Activated naive CD8-positive, alpha-beta T cell treated with anti-CD3 and anti-CD28 coated beads for 36 hours (primary cell): ENCODE data around the gene NDUFB3. TPM values are rescaled to one million over a fixed set of nuclear protein-coding genes. Genes with fewer than 3 reads are reported as not detected.
"Not testable (repeated sequence)": the region's sequence is repeated elsewhere in the genome, so short reads cannot be mapped to it uniquely, and the experiment has no call there.

Experiments
- DNase-seq: peaks from one replicate; pipeline ENCODE4 v3.0.0; 2021
- H3K27ac Mint-ChIP-seq: one replicate; pipeline ENCODE4 v1.8.0; 2022; ENCODE audit warnings: mild to moderate bottlenecking, moderate library complexity, mixed read lengths
- H3K27me3 Mint-ChIP-seq: one replicate; pipeline ENCODE4 v1.8.0; 2022; ENCODE audit warnings: mild to moderate bottlenecking, mixed read lengths
- H3K36me3 Mint-ChIP-seq: one replicate; pipeline ENCODE4 v1.8.0; 2021; ENCODE audit warnings: mild to moderate bottlenecking, mixed read lengths
- H3K4me1 Mint-ChIP-seq: one replicate; pipeline ENCODE4 v1.8.0; 2021; ENCODE audit warnings: mixed read lengths
- H3K4me3 Mint-ChIP-seq: one replicate; pipeline ENCODE4 v1.8.0; 2022; ENCODE audit warnings: mild to moderate bottlenecking, moderate library complexity, mixed read lengths
- H3K9me3 Mint-ChIP-seq: one replicate; pipeline ENCODE4 v1.8.0; 2022; ENCODE audit warnings: mixed read lengths
- total RNA-seq, 2 experiments: library from RNA; stranded (reverse); gene quantifications; one replicate each; pipeline ENCODE4 v1.2.3, GENCODE V29; 2021

NDUFB3 gene
- total RNA-seq, result 100 to 1,000 TPM; 139 to 146 TPM

DNA sequence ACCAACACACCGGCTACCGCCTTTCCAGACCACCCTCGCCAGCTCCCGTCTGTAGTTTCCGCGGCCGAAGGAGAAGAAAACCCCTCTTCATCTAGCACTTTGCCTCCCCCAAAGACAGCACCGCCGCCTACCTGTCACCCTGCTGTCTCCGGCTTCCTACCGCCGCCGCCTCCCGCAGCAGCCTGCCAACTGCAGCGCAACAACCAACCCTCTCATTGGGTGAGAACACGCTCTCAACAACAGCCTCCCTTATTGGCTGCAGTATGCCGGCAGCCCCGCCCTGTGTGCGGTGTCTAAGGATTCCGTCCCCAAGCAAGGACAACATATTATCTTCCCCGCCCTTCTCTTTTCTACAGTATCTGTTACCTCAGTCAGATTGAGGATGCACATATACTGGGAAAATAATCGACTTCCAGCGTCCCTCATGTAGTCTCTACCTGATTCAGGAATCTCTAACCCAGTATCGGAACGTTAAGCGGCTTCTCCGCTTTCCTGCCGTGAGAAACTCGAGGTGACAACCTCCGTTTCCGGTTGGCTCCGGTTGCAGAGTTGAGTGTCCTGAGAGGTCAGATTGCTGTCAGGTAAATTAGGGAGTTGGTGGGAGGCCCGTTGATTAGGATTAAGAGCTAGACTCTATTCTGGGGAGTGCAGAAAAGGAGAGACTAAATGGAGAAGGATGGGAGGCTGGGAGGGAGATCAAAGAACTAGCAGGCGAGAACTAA is at the start of gene NDUFB3, which contains the start of gene HYCC2:
NDUFB3 (plus strand) TSS at position 523 of the 722 bp plus-strand sequence. CDS start 6,882 bp downstream, outside the sequence.
HYCC2 (minus strand) TSS at position 193 of the 722 bp plus-strand sequence. CDS start 47,662 bp downstream, outside the sequence.
- Mint-ChIP-seq H3K27me3 (no peaks in the 10 kb centered on the region), H3K4me3 (peak within 1 kb of the TSS; percentile 93), H3K27ac (peak within 1 kb of the TSS; percentile 83), H3K9me3 (no peaks in the 10 kb centered on the region), H3K36me3 (no peaks in the 10 kb centered on the region), H3K4me1 (peaks cover 40% of the 10 kb centered on the region)
- peak; percentile 92 for DNase-seq

DNA sequence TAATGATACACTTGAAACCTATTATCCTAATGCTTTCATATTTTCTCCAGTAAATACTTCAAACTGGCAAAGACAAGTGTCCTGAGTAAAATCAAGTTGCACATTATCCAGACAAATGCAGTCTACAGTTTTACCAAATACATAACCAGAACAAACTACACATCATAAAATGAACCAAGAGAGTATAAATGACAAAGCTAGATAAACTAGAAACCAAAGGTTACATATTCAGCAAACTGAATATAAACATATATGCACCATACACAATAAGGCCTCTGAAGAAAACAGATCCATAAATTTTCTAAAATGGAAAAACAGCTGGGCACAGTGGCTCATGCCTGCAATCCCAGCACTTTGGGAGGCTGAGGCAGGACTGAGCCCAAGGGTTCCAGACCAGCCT is 47.3 kb upstream of the NDUFB3 start:
- Mint-ChIP-seq H3K4me3 (no peak overlapping the region), H3K36me3 (peaks cover 33% of the 10 kb centered on the region), H3K4me1 (peaks cover 11% of the 10 kb centered on the region), H3K9me3 (peaks cover 12% of the 10 kb centered on the region), H3K27ac (no peak overlapping the region), H3K27me3 (no peaks in the 10 kb centered on the region)
- DNase-seq, result no peak

DNA sequence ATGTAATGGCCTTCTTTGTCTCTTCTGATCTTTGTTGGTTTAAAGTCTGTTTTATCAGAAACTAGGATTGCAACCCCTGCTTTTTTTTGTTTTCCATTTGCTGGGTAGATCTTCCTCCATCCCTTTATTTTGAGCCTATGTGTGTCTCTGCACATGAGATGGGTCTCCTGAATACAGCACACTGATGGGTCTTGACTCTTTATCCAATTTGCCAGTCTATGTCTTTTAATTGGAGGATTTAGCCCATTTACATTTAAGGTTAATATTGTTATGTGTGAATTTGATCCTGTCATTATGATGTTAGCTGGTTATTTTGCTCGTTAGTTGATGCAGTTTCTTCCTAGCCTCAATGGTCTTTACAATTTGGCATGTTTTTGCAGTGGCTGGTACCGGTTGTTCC is 37.4 kb upstream of the NDUFB3 start:
- H3K4me3 Mint-ChIP-seq, DNase-seq, H3K27ac Mint-ChIP-seq, H3K4me1 Mint-ChIP-seq, H3K27me3 Mint-ChIP-seq: not testable (repeated sequence)
- Mint-ChIP-seq H3K9me3 (peaks cover 11% of the 10 kb centered on the region), H3K36me3 (peaks cover 52% of the 10 kb centered on the region)

DNA sequence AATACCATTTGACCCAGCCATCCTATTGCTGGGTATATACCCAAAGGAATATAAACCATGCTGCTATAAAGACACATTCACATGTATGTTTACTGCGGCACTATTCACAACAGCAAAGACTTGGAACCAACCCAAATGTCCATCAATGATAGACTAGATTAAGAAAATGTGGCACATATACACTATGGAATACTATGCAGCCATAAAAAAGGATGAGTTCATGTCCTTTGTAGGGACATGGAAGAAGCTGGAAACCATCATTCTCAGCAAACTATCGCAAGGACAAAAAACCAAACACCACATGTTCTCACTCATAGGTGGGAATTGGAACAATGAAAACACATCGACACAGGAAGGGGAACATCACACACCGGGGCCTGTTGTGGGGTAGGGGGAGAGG is 33.4 kb upstream of the NDUFB3 start:
- not testable (repeated sequence) for H3K4me1 Mint-ChIP-seq, H3K27me3 Mint-ChIP-seq, DNase-seq, H3K4me3 Mint-ChIP-seq, H3K27ac Mint-ChIP-seq, H3K9me3 Mint-ChIP-seq
- peaks cover 57% of the 10 kb centered on the region for H3K36me3 Mint-ChIP-seq

DNA sequence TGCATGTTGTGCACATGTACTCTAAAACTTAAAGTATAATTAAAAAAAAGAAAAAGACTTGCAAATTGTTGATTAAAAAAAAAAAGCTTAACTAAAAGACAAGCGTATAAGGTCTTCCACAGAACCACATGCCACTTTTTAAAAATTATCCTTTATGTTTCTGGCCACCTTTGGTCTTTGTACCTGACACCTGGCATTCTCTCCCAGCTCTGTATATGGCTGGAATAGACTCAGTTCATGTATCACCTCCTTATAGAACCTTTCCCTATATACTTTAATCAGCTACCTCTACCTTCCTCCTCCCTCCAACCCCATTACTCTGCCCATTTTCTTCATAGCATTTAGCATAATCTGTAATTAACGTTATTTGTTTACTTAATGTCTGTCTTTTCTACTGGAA is 32.9 kb upstream of the NDUFB3 start:
- H3K9me3 Mint-ChIP-seq, result peaks cover 8% of the 10 kb centered on the region
- H3K4me3 Mint-ChIP-seq, result no peak overlapping the region
- no peak for DNase-seq
- peaks cover 4% of the 10 kb centered on the region for H3K4me1 Mint-ChIP-seq
- no peaks in the 10 kb centered on the region for H3K27me3 Mint-ChIP-seq
- no peak overlapping the region for H3K27ac Mint-ChIP-seq
- peaks cover 55% of the 10 kb centered on the region for H3K36me3 Mint-ChIP-seq

DNA sequence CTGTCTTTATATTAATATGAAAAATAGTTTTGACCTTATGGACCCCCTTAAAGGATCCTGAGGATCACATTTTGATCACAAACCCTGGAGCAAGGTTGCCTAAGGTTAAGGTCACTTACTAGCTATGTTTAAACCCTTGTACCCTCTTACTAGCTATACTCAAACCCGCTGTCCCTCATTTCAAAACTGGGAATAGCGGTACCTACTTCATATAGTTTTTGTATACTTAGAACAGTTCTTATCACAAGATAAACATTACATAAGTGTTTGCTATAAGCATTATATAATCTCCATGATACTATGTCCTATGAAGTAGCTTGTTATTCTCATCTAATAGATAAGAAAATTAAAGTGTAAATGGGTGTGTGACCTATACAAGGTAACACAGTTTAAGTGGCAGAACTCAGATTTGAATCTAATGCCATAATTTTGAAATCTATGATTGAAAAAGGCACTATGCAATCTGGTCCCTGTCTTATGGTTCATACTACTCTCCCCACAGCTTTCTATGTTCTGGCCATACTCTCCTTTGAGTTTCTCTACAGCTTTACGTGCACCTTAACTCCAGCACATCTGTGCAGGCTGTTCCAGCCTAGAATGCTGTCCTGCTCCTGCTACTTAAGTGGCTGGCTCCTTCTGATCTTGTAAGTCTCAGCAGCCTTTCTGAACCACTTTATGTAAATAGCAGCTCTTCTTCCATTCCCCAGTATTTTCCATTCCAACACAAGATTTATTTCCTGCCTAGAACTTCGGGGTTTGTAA is 30.8 kb upstream of the NDUFB3 start:
- no peaks in the 10 kb centered on the region for H3K27me3 Mint-ChIP-seq
- peaks cover 5% of the 10 kb centered on the region for H3K4me1 Mint-ChIP-seq
- H3K9me3 Mint-ChIP-seq, result peaks cover 3% of the 10 kb centered on the region
- H3K36me3 Mint-ChIP-seq, result peaks cover 47% of the 10 kb centered on the region
- no peak for DNase-seq
- H3K4me3 Mint-ChIP-seq, result no peak overlapping the region
- H3K27ac Mint-ChIP-seq, result peak overlapping the region; percentile 23

DNA sequence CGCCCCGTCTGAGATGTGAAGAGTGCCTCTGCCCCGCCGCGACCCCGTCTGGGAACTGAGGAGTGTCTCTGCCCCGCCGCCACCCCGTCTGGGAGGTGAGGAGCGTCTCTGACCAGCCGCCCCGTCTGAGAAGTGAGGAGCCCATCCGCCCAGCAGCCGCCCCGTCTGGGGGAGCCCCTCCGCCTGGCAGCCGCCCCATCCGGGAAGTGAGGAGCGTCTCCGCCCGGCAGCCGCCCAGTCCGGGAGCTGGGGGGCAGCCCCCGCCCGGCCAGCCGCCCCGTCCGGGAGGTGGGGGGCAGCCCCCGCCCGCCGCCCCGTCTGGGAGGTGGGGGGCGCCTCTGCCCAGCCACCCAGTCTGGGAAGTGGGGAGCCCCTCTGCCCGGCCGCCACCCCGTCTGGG is 29.4 kb upstream of the NDUFB3 start:
- H3K4me3 Mint-ChIP-seq, H3K27ac Mint-ChIP-seq, DNase-seq, H3K4me1 Mint-ChIP-seq, H3K9me3 Mint-ChIP-seq, H3K27me3 Mint-ChIP-seq: not testable (repeated sequence)
- H3K36me3 Mint-ChIP-seq, result peaks cover 40% of the 10 kb centered on the region

DNA sequence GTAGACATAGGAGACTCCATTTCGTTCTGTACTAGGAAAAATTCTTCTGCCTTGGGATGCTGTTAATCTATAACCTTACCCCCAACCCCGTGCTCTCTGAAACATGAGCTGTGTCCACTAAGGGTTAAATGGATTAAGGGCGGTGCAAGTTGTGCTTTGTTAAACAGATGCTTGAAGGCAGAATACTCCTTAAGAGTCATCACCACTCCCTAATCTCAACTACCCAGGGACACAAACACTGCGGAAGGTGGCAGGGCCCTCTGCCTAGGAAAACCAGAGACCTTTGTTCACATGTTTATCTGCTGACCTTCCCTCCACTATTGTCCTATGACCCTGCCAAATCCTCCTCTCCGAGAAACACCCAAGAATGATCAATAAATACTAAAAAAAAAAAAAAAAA is 28.8 kb upstream of the NDUFB3 start:
- H3K9me3 Mint-ChIP-seq, result peaks cover 10% of the 10 kb centered on the region
- not testable (repeated sequence) for H3K27me3 Mint-ChIP-seq, DNase-seq, H3K4me1 Mint-ChIP-seq, H3K4me3 Mint-ChIP-seq, H3K27ac Mint-ChIP-seq
- H3K36me3 Mint-ChIP-seq, result peaks cover 42% of the 10 kb centered on the region

DNA sequence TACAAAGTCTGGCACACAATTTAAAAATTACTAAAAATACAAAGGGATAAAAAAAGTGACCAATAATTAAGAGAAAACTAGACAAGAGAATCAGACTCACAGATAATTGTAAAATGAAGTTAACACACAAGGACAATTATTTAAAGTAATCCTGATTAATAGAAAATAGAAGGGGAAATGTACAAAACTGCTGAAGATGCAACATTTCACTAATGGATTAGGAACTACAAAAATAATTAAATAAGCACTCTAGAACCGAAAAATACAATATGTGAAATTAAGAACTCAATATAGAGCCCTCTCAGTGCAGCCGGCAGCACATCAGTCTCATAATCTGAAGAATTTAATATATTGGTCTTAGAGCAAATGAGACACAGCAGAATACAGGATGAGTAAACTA is 24.9 kb upstream of the NDUFB3 start:
- no peak for DNase-seq
- Mint-ChIP-seq H3K4me1 (peaks cover 9% of the 10 kb centered on the region), H3K27ac (no peak overlapping the region), H3K27me3 (no peaks in the 10 kb centered on the region), H3K9me3 (peaks cover 7% of the 10 kb centered on the region), H3K36me3 (peaks cover 32% of the 10 kb centered on the region), H3K4me3 (no peak overlapping the region)

DNA sequence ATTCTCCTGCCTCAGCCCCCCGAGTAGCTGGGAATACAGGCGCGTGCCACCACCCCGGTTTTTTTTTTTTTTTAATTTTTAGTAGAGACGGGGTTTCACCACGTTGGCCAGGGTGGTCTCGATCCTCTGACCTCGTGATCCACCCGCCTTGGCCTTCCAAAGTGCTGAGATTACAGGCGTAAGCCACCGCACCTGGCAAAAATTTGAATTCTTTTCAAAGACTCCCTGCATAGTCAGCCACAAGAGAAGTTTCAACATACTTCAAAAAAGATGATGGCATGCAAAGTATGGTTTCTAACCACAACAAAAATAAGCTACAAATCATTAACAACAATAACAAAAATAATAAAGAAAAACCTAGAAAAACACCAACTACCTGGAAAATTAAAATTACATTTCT is 22.3 kb upstream of the NDUFB3 start:
- Mint-ChIP-seq H3K4me3 (no peak overlapping the region), H3K27ac (no peak overlapping the region), H3K36me3 (peaks cover 21% of the 10 kb centered on the region), H3K9me3 (peaks cover 7% of the 10 kb centered on the region), H3K27me3 (no peaks in the 10 kb centered on the region), H3K4me1 (peaks cover 15% of the 10 kb centered on the region)
- DNase-seq, result no peak

DNA sequence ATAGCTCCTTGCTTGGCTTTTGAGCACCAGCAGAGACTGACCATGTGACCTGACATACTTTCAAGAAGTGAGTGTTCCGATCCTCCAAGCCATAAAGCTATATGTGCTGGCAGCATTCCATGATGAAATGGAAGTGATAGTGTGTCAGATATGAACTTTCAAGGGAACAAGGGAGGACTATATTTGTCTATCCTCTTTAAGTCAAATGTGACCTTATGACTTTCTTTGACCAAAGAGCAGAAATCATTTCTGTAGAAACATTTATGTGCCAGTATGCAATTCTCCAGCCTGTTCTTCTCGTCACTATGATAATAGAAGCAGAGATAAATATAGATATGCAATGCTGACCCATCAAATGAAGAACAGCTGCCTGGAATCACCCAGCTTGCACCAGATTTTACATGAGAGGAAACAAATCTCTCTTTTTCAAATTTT is 14.7 kb upstream of the NDUFB3 start:
- Mint-ChIP-seq H3K27me3 (no peaks in the 10 kb centered on the region), H3K9me3 (no peaks in the 10 kb centered on the region), H3K36me3 (peaks cover 11% of the 10 kb centered on the region), H3K4me3 (no peak overlapping the region), H3K4me1 (peaks cover 33% of the 10 kb centered on the region), H3K27ac (no peak overlapping the region)
- no peak for DNase-seq

DNA sequence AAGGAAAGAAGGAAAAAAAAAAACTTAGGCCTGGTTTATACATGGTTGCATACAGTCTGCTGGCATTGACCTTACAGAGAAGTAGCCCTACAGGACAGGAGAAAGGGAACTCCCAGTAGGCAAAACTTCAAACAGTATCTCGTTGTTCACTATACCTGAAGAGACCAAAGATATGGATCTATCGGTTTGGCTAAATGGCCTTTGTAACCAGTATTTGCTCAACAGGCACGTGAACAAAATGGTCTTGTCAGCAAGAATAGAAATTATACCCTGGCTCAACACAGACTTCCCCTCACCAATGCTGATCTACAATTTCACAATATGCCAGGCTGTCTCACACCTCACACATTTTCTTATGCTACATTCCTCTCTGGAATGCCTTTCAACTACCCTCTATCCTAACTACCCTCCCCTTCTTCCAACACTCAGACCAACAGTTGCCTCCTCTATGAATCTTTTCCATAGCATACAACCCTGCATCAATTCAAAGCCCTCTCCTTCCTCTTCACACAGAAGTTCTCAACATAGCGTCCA is 14.0 kb upstream of the NDUFB3 start:
- H3K4me1 Mint-ChIP-seq, result peaks cover 29% of the 10 kb centered on the region
- H3K27me3 Mint-ChIP-seq, result no peaks in the 10 kb centered on the region
- DNase-seq, result no peak
- H3K27ac Mint-ChIP-seq, result no peak overlapping the region
- H3K36me3 Mint-ChIP-seq, result peaks cover 12% of the 10 kb centered on the region
- no peak overlapping the region for H3K4me3 Mint-ChIP-seq
- no peaks in the 10 kb centered on the region for H3K9me3 Mint-ChIP-seq

DNA sequence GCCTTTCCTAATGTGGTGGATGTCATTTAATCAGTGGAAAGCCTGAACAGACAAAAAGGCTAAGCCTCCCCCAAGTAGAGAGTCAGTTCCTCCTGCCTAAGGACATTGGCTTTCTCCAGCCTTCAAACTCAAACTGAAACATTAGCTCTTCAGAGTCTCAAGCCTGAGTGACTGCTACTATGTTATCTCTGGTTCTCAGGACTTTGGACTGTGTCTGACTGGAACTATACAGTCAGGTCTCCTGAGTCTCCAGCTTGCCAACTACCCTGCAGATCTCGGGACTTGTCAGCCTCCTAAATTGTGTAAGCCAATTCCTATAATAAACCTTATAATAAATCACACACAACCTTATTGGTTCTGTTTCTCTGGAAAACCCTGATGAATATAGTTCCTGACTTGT is 12.9 kb upstream of the NDUFB3 start:
- Mint-ChIP-seq H3K36me3 (peaks cover 23% of the 10 kb centered on the region), H3K9me3 (peaks cover 8% of the 10 kb centered on the region), H3K27me3 (peaks cover 4% of the 10 kb centered on the region), H3K27ac (no peak overlapping the region), H3K4me1 (peaks cover 39% of the 10 kb centered on the region), H3K4me3 (no peak overlapping the region)
- DNase-seq, result no peak

DNA sequence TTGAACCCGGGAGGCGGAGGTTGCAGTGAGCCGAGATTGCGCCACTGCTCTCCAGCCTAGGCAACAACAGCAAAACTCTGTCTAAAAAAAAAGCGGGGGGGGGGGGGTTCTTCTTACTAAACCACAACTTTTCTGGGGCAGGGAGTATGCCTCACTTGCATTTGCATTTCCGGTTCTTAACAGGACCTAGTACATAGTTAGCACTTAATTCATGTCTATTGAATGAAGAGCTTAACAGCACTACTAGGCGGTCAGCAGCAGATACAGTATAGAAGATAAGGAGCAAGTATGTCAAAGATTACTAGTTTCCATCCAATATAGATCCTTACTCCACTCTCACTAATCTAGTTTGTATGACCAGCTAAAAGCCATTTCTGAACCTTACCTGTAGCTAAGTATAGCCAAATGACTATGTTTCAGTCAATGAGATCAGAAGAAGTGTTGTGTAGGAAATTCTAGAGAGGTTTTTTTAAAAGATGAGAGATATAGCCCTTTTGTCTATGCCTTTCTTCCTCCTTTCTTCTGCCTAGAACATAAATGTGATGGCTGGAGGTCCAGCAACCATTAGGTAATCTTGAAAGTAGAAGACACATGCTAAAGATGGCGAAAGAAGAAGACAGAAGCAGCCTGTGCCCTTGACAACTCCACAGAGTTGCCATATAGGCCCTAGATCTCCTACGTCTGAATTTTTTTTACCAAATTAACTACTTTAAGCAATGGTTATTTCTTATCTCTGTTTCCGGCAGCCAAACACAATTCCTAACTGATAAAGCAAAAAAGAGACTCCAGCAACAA is 11.6 kb upstream of the NDUFB3 start:
- Mint-ChIP-seq H3K27ac (no peak overlapping the region), H3K4me3 (no peak overlapping the region), H3K4me1 (peaks cover 45% of the 10 kb centered on the region), H3K27me3 (peaks cover 4% of the 10 kb centered on the region), H3K9me3 (peaks cover 8% of the 10 kb centered on the region), H3K36me3 (peaks cover 23% of the 10 kb centered on the region)
- no peak for DNase-seq

DNA sequence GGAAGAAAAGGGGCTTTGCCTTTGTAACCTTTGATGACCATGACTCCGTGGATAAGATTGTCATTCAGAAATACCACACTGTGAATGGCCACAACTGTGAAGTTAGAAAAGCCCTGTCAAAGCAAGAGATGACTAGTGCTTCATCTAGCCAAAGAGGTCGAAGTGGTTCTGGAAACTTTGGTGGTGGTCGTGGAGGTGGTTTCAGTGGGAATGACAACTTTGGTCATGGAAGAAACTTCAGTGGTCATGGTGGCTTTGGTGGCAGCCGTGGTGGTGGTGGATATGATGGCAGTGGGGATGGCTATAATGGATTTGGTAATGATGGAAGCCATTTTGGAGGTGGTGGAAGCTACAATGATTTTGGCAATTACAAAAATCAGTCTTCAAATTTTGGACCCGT is 8.3 kb upstream of the NDUFB3 start:
- H3K4me1 Mint-ChIP-seq, result peaks cover 52% of the 10 kb centered on the region

More for the DNA sequence above, 8.3 kb upstream of the NDUFB3 start:
- DNase-seq, result peak; percentile 55
- peak overlapping the region; percentile 66 for H3K4me3 Mint-ChIP-seq
- H3K27me3 Mint-ChIP-seq, H3K9me3 Mint-ChIP-seq: not testable (repeated sequence)
- H3K27ac Mint-ChIP-seq, result peak overlapping the region; percentile 90
- peaks cover 20% of the 10 kb centered on the region for H3K36me3 Mint-ChIP-seq
